Pancreas (tissue), 10 donors: Measurements from ENCODE around the gene GARIN5B. TPM values are rescaled to one million over a fixed set of nuclear protein-coding genes. Genes with fewer than 3 reads are reported as not detected.

ENCODE experiments used
- ATAC-seq, 4 donors: fragments of 200-7000 bp; cut with Tn5 transposase; one replicate each; pipeline versions ENCODE4 v1.8.0 to v1.9.1; 2020; ENCODE audit warnings: mild to moderate bottlenecking in 4 of 4, moderate library complexity in 4 of 4
- DNase-seq, 6 donors: peaks; one replicate each; pipeline ENCODE4 v3.0.0-alpha.2; 2020
- FAIRE-seq: peaks from 2 replicates; lab custom pipeline; 2012; peaks lifted over from hg19 to GRCh38; lab: Jason Lieb, UNC
- H3K27ac ChIP-seq, 4 donors: fragments of 200-600 bp; sonication (generic); 1 replicate in 3 of 4; 2 replicates in 1 of 4; pipeline versions ENCODE4 v1.5.0 to v1.8.0; 2020
- H3K27me3 ChIP-seq, 4 donors: fragments of 200-600 bp; one replicate each; pipeline ENCODE4 v1.8.0; 2021
- H3K36me3 ChIP-seq, 3 donors: fragments of 200-600 bp; sonication (generic) in 1 of 3; one replicate each; pipeline versions ENCODE4 v1.5.0 to v1.8.0; 2020 to 2021
- H3K4me1 ChIP-seq, 3 donors: fragments of 200-600 bp; one replicate each; pipeline ENCODE4 v1.8.0; 2021
- H3K4me3 ChIP-seq, 4 donors: fragments of 200-600 bp; sonication (generic) in 2 of 4; one replicate each; pipeline versions ENCODE4 v1.5.0 to v1.8.0; 2020 to 2021
- H3K9me3 ChIP-seq, 4 donors: fragments of 200-600 bp; one replicate each; pipeline ENCODE4 v1.8.0; 2021
- CTCF ChIP-seq, 4 donors: fragments of 200-600 bp; sonication (generic) in 3 of 4; IDR thresholded peaks; one replicate each; pipeline versions ENCODE4 v1.5.0 to v1.8.0; 2021; ENCODE audit warnings: antibody characterized with exemption in 4 of 4
- WGBS, 2 donors: extraction: QIAGEN DNeasy Blood & Tissue Kit; methylation state at CpG; one replicate each; pipeline ENCODE4 v1.1.7; 2013; 5-methylcytosine and 5-hydroxymethylcytosine counted together
- intact Hi-C, 3 donors: fragments of 100-400 bp; cut with DNase I; formaldehyde crosslinking; loops; one replicate each; pipeline versions ENCODE4 v1.11.1 to v1.14.2; 2022
- polyA plus RNA-seq, 2 donors: library from polyadenylated mRNA; stranded (reverse); fragments of 200-250 nt; gene quantifications; one replicate each; pipeline ENCODE4 v1.2.3, GENCODE V29; 2013
- total RNA-seq, 6 donors: library from RNA; stranded (reverse); fragmentation: NEBNext Ultra II Directional in 4 of 6; extraction: Animal tissue kit (Norgen Biotek cat#: 25700) in 4 of 6; gene quantifications; one replicate each; pipeline versions ENCODE4 v1.2.1 to v1.2.4, GENCODE V29; 2021 to 2023
- donor health status: healthy with polysubstance abuse.
- donor health status: DM: no; HTN: no; CAD: no; lungs with moderate emphysema.
- donor health status: DM: no; HTN: no; CAD: no.
- donor health status: control.
- donor health status: control.
- donor health status: Bipolar disorder and iron deficiency.
- donor health status: DM: yes; HTN: yes; CAD: no.
- donor health status: DM: no; HTN: no; CAD: no.
- donor health status: DM: no; HTN: no; CAD: no.
- donor health status: DM: yes; HTN: yes; CAD: no.

GARIN5B gene
- total and polyA plus RNA-seq, 8 donors, result not detected

DNA sequence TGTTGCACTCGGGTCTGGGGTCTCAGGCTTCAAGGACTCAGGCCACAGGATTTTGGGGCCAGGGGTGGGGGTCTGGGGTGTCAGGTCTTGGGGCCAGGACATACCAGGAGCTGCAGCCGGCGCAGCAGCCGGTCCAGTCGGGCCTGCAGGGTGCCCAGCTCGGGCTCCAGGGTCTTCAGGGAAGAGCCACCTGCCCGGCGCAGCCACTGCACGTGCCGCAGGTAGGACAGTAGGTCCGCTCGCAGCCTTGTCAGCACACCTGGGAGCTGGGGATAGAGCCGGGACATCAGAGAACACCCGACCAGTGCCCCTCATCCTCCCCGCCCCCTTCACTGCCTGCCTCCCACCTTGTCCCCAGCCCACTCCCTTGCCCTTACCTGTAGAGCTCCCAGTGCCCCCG, 5.0 kb upstream of the GARIN5B start:
- no peak overlapping the region for H3K4me3 ChIP-seq
- peaks cover 0 to 3% (median 0%) of the 10 kb centered on the region in 3 donors for H3K4me1 ChIP-seq
- TF ChIP-seq CTCF (IDR thresholded peaks at IDR 0.05), result no peak
- DNase-seq (peak in 1 of 6 donors; percentile 60), ATAC-seq (no peak), FAIRE-seq (no peak)
- no peaks in the 10 kb centered on the region for H3K36me3 ChIP-seq
- no peaks in the 10 kb centered on the region for H3K9me3 ChIP-seq
- intact Hi-C loops, result no loop called here
- no peak overlapping the region for H3K27ac ChIP-seq
- H3K27me3 ChIP-seq, result peaks cover 0 to 19% (median 2%) of the 10 kb centered on the region in 4 donors
- WGBS, 2 donors, result 64 to 81% methylated on average over 15 to 16 of the region's 16 CpGs

GRCh38 chr19:55366790-55367189, 3.7 kb upstream of the GARIN5B start:
- no peak overlapping the region for H3K27ac ChIP-seq
- H3K9me3 ChIP-seq, result no peaks in the 10 kb centered on the region
- H3K4me3 ChIP-seq, result no peak overlapping the region
- ATAC-seq, result no peak
- no peak for FAIRE-seq
- peaks cover 0 to 3% (median 0%) of the 10 kb centered on the region in 3 donors for H3K4me1 ChIP-seq
- H3K27me3 ChIP-seq, result peaks cover 0 to 16% (median 2%) of the 10 kb centered on the region in 4 donors
- intact Hi-C loops, result no loop called here
- DNase-seq, result no peak
- TF ChIP-seq CTCF (IDR thresholded peaks at IDR 0.05), result no peak
- no peaks in the 10 kb centered on the region for H3K36me3 ChIP-seq
- WGBS, 2 donors, result 61 to 84% methylated on average over 3 of the region's 3 CpGs

DNA sequence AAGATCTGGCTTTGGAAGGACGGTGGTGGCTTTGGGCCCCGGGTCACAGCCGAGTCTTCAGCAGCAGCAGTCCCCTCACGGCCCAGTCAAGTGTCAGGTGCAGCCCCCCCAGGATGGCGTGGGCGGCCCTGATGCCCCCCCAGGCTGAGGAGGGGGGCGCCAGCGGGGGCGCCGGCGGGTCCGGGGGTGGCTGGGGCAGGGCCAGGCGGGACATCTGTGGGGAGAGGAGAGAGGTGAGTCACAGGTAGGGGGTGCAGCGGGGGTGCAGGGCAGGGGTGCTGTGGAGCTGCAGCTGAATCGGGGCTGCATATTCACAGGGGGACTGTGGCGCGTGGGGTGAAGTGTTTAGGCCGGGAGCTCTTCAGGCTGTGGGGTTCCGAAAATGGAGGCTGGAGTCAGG, 2.9 kb upstream of the GARIN5B start:
- Histone ChIP-seq H3K27ac (no peak overlapping the region), H3K27me3 (peaks cover 0 to 8% (median 0%) of the 10 kb centered on the region in 4 donors)

GRCh38 chr19:55365245-55365644, 2.2 kb upstream of the GARIN5B start:
- TF ChIP-seq CTCF (IDR thresholded peaks at IDR 0.05), result no peak
- DNase-seq (no peak), ATAC-seq (no peak), FAIRE-seq (no peak)
- H3K4me3 ChIP-seq, result no peak overlapping the region
- H3K9me3 ChIP-seq, result no peaks in the 10 kb centered on the region
- H3K27ac ChIP-seq, result no peak overlapping the region
- intact Hi-C loops, result no loop called here
- WGBS, 2 donors, result 76 to 82% methylated on average over 8 of the region's 8 CpGs
- peaks cover 0 to 3% (median 0%) of the 10 kb centered on the region in 3 donors for H3K4me1 ChIP-seq
- peaks cover 0 to 4% (median 0%) of the 10 kb centered on the region in 4 donors for H3K27me3 ChIP-seq
- H3K36me3 ChIP-seq, result no peaks in the 10 kb centered on the region

More for the DNA sequence above, 2.9 kb upstream of the GARIN5B start:
- Histone ChIP-seq H3K4me3 (no peak overlapping the region), H3K4me1 (peaks cover 0 to 3% (median 0%) of the 10 kb centered on the region in 3 donors), H3K9me3 (no peaks in the 10 kb centered on the region), H3K36me3 (no peaks in the 10 kb centered on the region)
- FAIRE-seq (no peak), DNase-seq (peak in 1 of 6 donors; percentile 44), ATAC-seq (no peak)
- intact Hi-C loops, result no loop called here
- 62 to 76% methylated on average over 14 to 19 of the region's 19 CpGs for WGBS, 2 donors
- TF ChIP-seq CTCF (IDR thresholded peaks at IDR 0.05), result no peak

GRCh38 chr19:55362174-55362989, 678 bp downstream of the GARIN5B start:
- H3K27ac ChIP-seq, result no peak overlapping the region

More at GRCh38 chr19:55362174-55362989, 678 bp downstream of the GARIN5B start:
- Histone ChIP-seq H3K4me3 (no peak overlapping the region), H3K9me3 (no peaks in the 10 kb centered on the region), H3K36me3 (no peaks in the 10 kb centered on the region), H3K27me3 (no peaks in the 10 kb centered on the region), H3K4me1 (no peaks in the 10 kb centered on the region)
- WGBS, 2 donors, result 60 to 69% methylated on average over 36 to 38 of the region's 38 CpGs
- intact Hi-C loops, result no loop called here
- no peak for TF ChIP-seq CTCF (IDR thresholded peaks at IDR 0.05)
- peak in 1 of 6 donors; percentile 67 for DNase-seq
- FAIRE-seq, result no peak
- ATAC-seq, result no peak
